Gastroesophageal sphincter (tissue), 4 donors: ENCODE results near the gene RAP1GAP. TPM values are rescaled to one million over a fixed set of nuclear protein-coding genes. Genes with fewer than 3 reads are reported as not detected.

Experiments
- ATAC-seq: fragments of 150-250 bp; one replicate; pipeline ENCODE4 v1.9.1; 2016; ENCODE audit warnings: mild to moderate bottlenecking, moderate library complexity
- H3K27ac ChIP-seq, 4 donors: fragments of 200-600 bp; sonication (generic) in 3 of 4; 1 replicate in 3 of 4; 2 replicates in 1 of 4; pipeline ENCODE4 v1.5.1; 2016 to 2019
- H3K27me3 ChIP-seq: fragments of 200-600 bp; sonication (generic); one replicate; pipeline ENCODE4 v1.5.1; 2019
- H3K36me3 ChIP-seq, 2 donors: fragments of 200-600 bp; sonication (generic); one replicate each; pipeline ENCODE4 v1.5.1; 2019; ENCODE audit warnings: control low read depth in 1 of 2
- H3K4me1 ChIP-seq, 3 donors: fragments of 200-600 bp; sonication (generic); 1 replicate in 2 of 3; 2 replicates in 1 of 3; pipeline ENCODE4 v1.5.1; 2016 to 2019; ENCODE audit warnings: control low read depth in 2 of 3
- H3K4me3 ChIP-seq, 2 donors: fragments of 200-600 bp; sonication (generic); one replicate each; pipeline ENCODE4 v1.5.1; 2019; ENCODE audit warnings: mild to moderate bottlenecking in 1 of 2, moderate library complexity in 1 of 2
- H3K9me3 ChIP-seq, 3 donors: fragments of 200-600 bp; sonication (generic); one replicate each; pipeline ENCODE4 v1.5.1; 2017 to 2019; ENCODE audit warnings: control low read depth in 2 of 3
- EP300 ChIP-seq: sonication (generic); formaldehyde crosslinking; IDR thresholded peaks from one replicate; pipeline ENCODE4 v1.6.1; 2017; ENCODE audit warnings: antibody characterized with exemption, mild to moderate bottlenecking
- POLR2A ChIP-seq, 2 donors: fragments of 450-650 bp; IDR thresholded peaks; one replicate each; pipeline ENCODE4 v1.6.1; 2017; ENCODE audit warnings: antibody characterized with exemption in 2 of 2, mild to moderate bottlenecking in 2 of 2, moderate library complexity in 1 of 2
- POLR2AphosphoS5 ChIP-seq: sonication (generic); formaldehyde crosslinking; IDR thresholded peaks from one replicate; pipeline ENCODE4 v1.6.1; 2017; ENCODE audit warnings: antibody characterized with exemption
- WGBS, 2 donors: methylation state at CpG; one replicate each; pipeline ENCODE4 v1.1.5; 2018; ENCODE audit warnings: low coverage in 1 of 2; 5-methylcytosine and 5-hydroxymethylcytosine counted together
- total RNA-seq, 4 donors: library from RNA; depleted of rRNA; stranded (reverse); fragments of >200 nt; gene quantifications; one replicate each; pipeline ENCODE4 v1.1.0, GENCODE V29; 2016
- TF ChIP-seq, protein P1 (sequence below), 4 experiments: fragments of 200-600 bp in 2 of 4; fragments of 450-650 bp in 2 of 4; sonication (generic) in 1 of 4; IDR thresholded peaks; one replicate each; pipeline ENCODE4 v1.5.1; 2017 to 2019; ENCODE audit warnings: antibody characterized with exemption in 4 of 4, mild to moderate bottlenecking in 2 of 4, moderate library complexity in 2 of 4

The RAP1GAP gene
- total RNA-seq, 4 donors from 2014 or later: 0.12 to 2.3 TPM; not detected in 2

DNA sequence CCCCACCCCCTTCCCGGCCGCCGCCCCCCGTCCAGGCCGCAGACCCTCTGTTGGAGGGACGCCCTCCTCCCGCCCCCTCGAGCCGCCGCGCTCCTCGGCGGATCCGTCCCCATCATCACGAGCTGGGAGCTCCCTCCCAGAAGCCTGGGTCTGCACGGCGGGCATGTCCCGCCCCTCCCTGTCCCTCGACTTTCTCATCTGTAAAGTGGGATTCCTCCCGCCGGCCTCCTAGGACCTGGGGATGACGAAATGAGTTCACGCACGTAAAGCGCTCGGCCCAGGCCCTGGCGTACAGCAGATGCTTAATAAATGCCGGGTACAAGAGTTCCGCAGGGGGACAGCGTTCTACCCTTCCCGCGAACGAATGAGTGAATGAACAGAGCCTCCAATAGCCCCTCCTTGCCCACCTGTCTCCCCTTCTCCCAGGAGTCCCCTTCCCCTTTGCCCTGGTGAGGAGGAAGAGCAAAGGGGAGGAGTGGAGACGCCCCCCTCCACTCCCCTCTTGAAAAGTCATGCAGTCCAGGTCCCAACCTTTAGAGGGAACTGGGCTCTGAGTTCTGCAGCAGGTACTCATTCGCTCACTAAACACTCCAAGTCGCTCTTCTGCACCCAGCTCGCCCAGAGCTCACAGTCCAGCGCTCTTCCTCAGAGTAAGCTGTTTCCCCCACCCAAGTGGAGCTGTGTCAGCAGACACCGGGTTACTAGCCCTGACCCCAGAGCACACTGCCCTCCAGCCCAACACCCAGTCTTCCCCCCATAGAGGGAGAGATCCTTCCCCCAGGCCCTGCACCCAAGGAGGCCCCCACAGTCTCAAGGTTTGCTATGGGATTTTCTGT lies 16.8 kb downstream of the RAP1GAP start:
- TF ChIP-seq, protein P1, sequence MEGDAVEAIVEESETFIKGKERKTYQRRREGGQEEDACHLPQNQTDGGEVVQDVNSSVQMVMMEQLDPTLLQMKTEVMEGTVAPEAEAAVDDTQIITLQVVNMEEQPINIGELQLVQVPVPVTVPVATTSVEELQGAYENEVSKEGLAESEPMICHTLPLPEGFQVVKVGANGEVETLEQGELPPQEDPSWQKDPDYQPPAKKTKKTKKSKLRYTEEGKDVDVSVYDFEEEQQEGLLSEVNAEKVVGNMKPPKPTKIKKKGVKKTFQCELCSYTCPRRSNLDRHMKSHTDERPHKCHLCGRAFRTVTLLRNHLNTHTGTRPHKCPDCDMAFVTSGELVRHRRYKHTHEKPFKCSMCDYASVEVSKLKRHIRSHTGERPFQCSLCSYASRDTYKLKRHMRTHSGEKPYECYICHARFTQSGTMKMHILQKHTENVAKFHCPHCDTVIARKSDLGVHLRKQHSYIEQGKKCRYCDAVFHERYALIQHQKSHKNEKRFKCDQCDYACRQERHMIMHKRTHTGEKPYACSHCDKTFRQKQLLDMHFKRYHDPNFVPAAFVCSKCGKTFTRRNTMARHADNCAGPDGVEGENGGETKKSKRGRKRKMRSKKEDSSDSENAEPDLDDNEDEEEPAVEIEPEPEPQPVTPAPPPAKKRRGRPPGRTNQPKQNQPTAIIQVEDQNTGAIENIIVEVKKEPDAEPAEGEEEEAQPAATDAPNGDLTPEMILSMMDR (IDR thresholded peaks at IDR 0.05): no peak
- TF ChIP-seq EP300: no peak
- TF ChIP-seq POLR2A (IDR thresholded peaks at IDR 0.05): no peak
- no peak for TF ChIP-seq POLR2AphosphoS5
- peak; percentile 12 for ATAC-seq
- 17 to 28% methylated on average over 3 of the region's 39 CpGs for WGBS, 2 donors
- peak overlapping the region in 1 of 2 donors; percentile 57 for H3K4me3 ChIP-seq
- H3K4me1 ChIP-seq: peaks cover 0 to 22% (median 8%) of the 10 kb centered on the region in 3 donors
- H3K9me3 ChIP-seq: no peaks in the 10 kb centered on the region
- H3K36me3 ChIP-seq: no peaks in the 10 kb centered on the region
- H3K27me3 ChIP-seq: peaks cover 48% of the 10 kb centered on the region
- no peak overlapping the region for H3K27ac ChIP-seq

DNA sequence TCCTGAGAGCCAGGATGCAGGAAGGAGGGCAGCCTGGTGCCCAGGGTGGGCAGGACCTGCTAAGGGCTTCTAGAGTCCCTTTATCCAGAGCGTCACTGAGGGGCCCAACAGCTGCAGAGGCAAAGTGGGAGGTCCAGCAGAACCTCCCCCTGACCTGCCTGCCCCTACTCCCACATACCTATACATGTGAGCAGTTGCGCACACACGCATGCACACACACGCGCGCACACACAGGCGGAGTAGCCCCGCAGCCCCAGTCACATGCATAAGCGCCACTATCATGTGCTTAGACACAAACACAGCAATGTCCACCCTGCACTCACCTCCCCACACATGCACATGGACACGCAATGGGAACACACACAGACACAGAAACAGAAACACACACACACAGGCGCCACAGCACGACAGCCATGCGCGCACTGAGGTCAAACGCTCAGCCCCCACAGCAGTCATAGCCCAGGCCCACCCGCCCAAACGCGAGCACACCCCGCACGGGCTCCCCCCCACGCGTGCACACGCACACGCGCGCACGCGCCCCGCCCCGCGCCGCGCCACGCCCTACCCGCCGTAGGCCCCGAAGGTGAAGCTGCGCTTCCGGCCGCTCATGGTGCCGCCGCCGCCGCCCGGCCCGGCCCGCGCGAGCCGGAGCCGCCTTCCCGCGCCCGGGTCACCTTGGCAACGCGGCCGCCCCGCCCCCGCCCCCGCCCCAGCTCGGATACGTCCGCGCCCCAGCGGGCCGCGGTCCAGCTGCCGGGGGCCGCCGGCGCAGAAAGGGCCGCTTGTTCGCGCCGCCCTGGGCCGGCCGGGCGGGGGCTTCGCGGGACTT lies 17.7 kb downstream of the RAP1GAP start:
- Histone ChIP-seq H3K9me3 (no peaks in the 10 kb centered on the region), H3K4me3 (peak overlapping the region; percentile 31 to 57), H3K36me3 (no peaks in the 10 kb centered on the region), H3K27ac (no peak overlapping the region), H3K4me1 (peaks cover 0 to 22% (median 8%) of the 10 kb centered on the region in 3 donors), H3K27me3 (peaks cover 57% of the 10 kb centered on the region)
- WGBS, 2 donors: 27% methylated on average over 5 of the region's 80 CpGs; no CpG with 5 or more reads in 1 of the 2 donors
- peak; percentile 61 for ATAC-seq
- TF ChIP-seq EP300 (no peak), POLR2AphosphoS5 (no peak), POLR2A (IDR thresholded peaks at IDR 0.05) (no peak)
- TF ChIP-seq, protein P1 (IDR thresholded peaks at IDR 0.05): no peak

DNA sequence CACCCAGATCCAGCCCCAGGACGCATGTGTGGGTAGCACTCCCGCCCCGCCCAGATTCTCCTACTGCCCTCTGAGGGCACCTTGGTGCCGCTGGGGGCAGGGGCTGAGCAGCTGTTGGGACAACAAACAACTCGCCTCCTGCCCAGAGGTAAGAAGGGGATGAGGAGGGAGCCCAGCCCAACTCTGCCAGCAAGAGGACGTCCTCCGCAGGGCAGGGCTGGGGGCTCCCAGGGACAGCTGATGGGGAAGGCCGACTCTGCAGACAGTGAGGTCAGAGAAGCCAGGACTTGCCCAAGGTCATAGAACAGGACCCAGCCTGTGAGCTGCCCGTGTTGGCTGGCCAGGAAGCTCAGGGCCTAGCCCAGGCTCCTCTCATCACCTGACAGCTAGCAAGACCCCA lies 18.8 kb downstream of the RAP1GAP start:
- H3K9me3 ChIP-seq: no peaks in the 10 kb centered on the region
- no peaks in the 10 kb centered on the region for H3K36me3 ChIP-seq
- TF ChIP-seq EP300: no peak
- TF ChIP-seq POLR2AphosphoS5: no peak
- H3K27ac ChIP-seq: no peak overlapping the region
- no peak for ATAC-seq
- no CpG with 5 or more reads among the region's 9 CpGs for WGBS, 2 donors
- H3K27me3 ChIP-seq: peaks cover 68% of the 10 kb centered on the region
- H3K4me1 ChIP-seq: peaks cover 0 to 22% (median 8%) of the 10 kb centered on the region in 3 donors
- no peak overlapping the region for H3K4me3 ChIP-seq

DNA sequence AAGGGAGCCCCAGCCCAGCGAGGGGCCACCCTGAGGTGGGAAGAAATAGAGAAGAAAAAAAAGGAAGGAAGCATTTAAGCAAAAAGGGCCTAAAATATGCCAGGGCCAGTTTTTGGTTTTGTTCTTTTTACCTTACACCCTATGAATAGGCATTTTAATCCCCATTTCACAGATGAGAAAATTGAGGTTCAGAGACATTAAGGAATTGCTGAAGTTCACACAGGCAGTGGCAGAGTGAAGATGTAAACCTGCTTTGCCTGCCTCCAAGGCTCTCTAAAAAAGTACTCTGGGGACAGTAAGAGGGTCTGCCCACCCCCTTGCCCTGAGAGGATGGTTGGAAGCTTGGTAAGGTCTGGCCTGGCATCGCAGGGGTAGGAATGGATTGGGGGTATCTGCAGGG lies 19.8 kb downstream of the RAP1GAP start:
- Histone ChIP-seq H3K36me3 (no peaks in the 10 kb centered on the region), H3K4me3 (no peak overlapping the region), H3K9me3 (no peaks in the 10 kb centered on the region), H3K27me3 (peaks cover 76% of the 10 kb centered on the region), H3K27ac (no peak overlapping the region), H3K4me1 (peaks cover 0 to 22% (median 8%) of the 10 kb centered on the region in 3 donors)
- WGBS, 2 donors: 38 to 56% methylated on average over 1 to 2 of the region's 2 CpGs
- no peak for TF ChIP-seq POLR2AphosphoS5
- TF ChIP-seq, protein P1 (IDR thresholded peaks at IDR 0.05): no peak
- TF ChIP-seq POLR2A (IDR thresholded peaks at IDR 0.05): no peak
- no peak for TF ChIP-seq EP300
- no peak for ATAC-seq

DNA sequence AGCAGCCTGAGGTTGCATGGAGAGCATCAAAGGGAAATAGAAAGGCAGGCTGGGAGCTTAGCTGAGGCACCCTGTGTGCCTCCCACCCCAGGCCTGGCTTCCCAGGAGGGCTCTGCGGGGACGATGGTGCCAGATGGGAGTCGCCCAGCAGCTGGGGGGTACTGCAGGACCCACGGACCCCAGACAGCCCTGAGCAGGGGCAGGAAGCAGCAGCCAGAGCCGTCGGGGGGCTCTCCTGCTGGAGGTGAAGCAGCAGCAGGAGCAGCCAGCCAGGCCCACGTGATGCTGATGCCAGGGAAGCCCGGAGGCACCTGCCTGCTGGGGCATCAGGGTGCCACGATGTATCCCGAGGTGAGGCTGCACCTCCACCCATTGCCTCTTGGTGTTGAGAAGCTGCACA lies 20.4 kb downstream of the RAP1GAP start:
- Histone ChIP-seq H3K4me3 (no peak overlapping the region), H3K27me3 (peaks cover 81% of the 10 kb centered on the region), H3K36me3 (no peaks in the 10 kb centered on the region), H3K4me1 (peaks cover 0 to 22% (median 8%) of the 10 kb centered on the region in 3 donors), H3K9me3 (no peaks in the 10 kb centered on the region), H3K27ac (no peak overlapping the region)
- WGBS, 2 donors: 60 to 74% methylated on average over 1 to 9 of the region's 10 CpGs
- ATAC-seq: no peak
- TF ChIP-seq POLR2AphosphoS5 (no peak), EP300 (no peak), POLR2A (IDR thresholded peaks at IDR 0.05) (no peak)
- TF ChIP-seq, protein P1 (IDR thresholded peaks at IDR 0.05): no peak
